Right ventricle myocardium inferior (tissue), 1 donor: ENCODE results near the gene RELT. TPM values are rescaled to one million over a fixed set of nuclear protein-coding genes. Genes with fewer than 3 reads are reported as not detected.

Source experiments
- total RNA-seq: library from RNA; stranded (reverse); fragmentation: NEBNext Ultra II Directional; extraction: Animal tissue kit (Norgen Biotek cat#: 25700); gene quantifications from one replicate; pipeline ENCODE4 v1.2.1, GENCODE V29; 2021
- donor health status: DM: no; HTN: yes; CAD: no; lungs with severe emphysema.

The RELT gene
- total RNA-seq, 1 donor from 2014 or later = 2.3 TPM

Other genes with a start within 250 kb of the RELT start
- 36.6 TPM for gene FCHSD2, start 234.1 kb upstream of the RELT start, total RNA-seq
- gene P2RY2, start 158.1 kb upstream of the RELT start, total RNA-seq = 20.0 TPM
- gene P2RY6, start 104.1 kb upstream of the RELT start, total RNA-seq = 2.8 TPM
- gene ARHGEF17, start 68.1 kb upstream of the RELT start, total RNA-seq = 57.1 TPM
- gene FAM168A, start 221.7 kb downstream of the RELT start, total RNA-seq = 26.2 TPM